Measurements from ENCODE around the gene ABT1.
A peak's percentile ranks its signal among the peaks of the same experiment; 100 is the strongest.
"Not testable (repeated sequence)": the region's sequence is repeated elsewhere in the genome, so short reads cannot be mapped to it uniquely, and the experiment has no call there.

Gene ABT1

DNA sequence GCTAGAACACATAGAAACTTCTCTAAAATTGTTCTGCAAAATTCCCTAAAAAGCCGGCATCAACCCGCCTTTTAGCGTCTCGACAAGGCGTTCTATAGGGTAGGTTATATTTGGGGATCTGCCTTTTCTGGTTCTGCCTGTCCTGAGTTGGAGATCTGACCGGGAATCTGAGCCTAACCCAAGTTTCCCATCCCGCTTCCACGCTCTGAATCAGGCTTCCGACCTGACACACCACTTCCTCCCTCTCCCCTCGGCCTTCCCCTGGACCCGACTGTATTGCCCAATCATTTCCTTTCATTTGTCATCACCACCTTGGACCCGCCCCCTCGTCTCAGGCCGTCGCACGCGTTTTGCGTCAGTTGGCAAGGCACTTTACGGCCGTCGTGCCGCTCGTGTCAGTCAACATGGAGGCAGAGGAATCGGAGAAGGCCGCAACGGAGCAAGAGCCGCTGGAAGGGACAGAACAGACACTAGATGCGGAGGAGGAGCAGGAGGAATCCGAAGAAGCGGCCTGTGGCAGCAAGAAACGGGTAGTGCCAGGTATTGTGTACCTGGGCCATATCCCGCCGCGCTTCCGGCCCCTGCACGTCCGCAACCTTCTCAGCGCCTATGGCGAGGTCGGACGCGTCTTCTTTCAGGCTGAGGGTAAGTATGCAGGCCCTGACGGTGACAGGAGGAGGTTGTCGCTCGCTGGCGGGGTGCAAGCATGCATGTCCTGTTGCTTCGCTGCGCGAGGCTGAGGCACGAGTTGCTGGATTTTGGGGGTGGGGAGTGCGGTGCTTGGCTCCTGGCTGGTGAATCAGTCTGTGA lies at the start of gene ABT1:
ABT1 (plus strand) TSS at position 375 of the 810 bp plus-strand sequence; CDS start at position 405, 30 bp downstream.
- TF ChIP-seq POLR2A (IDR thresholded peaks at IDR 0.05; ENCODE audit: low read length) = peak; percentile 93
- TF ChIP-seq GATA1 (IDR thresholded peaks at IDR 0.05; ENCODE audit: low read depth, low read length) = no peak
- DNase-seq = peak; percentile 98 to 99

GRCh38 chr6:26547363-26547762 lies 49.4 kb upstream of the ABT1 start:
- DNase-seq = not testable (repeated sequence)

DNA sequence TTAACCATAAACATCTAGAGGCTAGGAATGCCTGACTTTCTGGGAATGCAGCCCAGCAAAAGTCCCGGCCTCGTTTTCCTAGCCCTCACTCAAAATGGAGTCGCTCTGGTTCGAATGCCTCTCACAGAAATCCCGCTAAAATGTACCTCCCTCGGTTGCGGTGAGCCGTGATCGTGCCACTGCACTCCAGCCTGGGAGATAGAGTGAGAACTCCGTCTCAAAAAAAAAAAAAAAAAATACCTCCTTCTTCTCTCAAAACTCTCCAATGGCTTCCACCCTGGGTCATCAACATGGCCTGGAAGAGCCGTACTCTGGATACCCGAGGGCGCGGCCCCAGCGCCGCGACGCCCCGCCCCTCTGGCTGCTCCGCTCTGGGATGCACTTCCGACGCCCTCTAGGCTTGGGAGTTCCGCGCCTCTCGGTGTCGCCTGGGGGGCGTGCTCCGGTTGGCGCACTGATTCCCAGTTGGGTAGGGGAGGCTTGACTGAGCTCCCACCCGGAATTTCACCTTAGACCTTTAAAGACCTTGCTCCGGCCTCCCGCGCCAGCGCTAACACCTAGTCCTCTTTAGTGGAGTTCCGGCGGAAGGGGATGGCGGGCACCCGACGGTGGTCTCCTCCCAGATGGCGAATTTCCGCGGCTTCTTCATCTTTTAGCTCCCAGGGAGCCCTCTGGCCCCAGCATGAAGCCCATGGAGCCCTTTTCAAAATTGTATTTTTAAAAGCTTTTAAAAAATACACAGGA lies 46.3 kb upstream of the ABT1 start:
- no peak for TF ChIP-seq GATA1 (IDR thresholded peaks at IDR 0.05; ENCODE audit: low read depth, low read length)
- no peak for TF ChIP-seq POLR2A (IDR thresholded peaks at IDR 0.05; ENCODE audit: low read length)
- peak; percentile 55 to 67 for DNase-seq

DNA sequence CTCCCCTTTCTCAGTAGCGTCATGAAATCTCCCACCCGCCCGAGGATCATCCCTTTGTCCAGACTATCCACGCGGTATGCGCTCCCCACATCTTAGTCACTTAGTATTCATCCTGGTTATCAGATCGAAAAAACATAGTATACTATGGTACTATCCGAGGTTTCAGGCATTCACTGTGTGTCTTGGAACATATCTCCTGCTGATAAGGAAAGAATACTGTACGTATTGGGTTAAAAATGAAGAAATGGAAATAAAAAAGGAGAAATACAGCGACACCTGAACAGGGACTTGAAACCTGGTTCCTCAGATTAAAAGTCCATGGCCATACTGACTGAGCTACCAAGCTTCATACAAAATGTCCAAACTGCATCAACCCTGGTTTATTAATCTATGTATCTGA lies 44.5 kb upstream of the ABT1 start:
- DNase-seq = no peak
- no peak for TF ChIP-seq POLR2A (IDR thresholded peaks at IDR 0.05; ENCODE audit: low read length)
- no peak for TF ChIP-seq GATA1 (IDR thresholded peaks at IDR 0.05; ENCODE audit: low read depth, low read length)

DNA sequence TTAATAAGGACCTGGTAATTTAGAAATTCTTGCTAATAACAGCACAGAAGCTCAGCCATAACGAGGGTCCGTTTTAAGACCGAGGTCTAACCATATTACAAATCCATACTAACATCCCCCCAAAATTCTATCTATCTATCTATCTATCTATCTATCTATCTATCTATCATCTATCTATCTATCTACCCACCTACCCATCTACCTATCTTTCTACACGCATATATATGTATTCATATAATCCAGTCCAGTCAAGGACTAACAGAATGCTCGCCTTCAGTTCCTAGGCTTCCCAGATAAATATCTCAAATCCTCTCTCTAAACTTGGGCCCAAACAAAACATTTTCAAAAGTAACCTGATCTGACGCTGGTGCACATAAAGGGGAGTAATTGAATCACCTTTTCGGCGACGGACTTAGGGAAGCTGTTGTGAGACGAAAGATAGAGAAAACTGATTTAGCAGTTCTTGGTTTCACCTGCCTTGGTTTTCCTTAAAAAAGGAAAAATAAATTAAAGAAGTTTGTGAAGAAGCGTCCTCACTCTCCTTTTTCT lies 44.0 kb upstream of the ABT1 start:
- no peak for DNase-seq

DNA sequence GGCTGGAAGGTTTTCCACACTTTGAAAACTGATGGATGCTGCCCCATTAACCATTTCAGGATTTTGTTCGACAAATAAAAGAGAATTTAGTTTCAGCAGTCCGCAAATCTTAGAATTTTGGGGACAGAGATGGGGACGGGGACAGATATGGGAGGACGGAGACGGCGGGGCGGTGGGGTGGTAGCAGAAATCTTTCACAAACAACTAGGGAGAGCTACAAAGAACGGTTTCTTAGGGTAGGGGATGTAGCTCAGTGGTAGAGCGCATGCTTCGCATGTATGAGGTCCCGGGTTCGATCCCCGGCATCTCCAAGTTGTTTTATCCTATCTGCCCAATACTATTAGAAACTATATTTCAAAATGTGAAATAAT lies 43.5 kb upstream of the ABT1 start:
- TF ChIP-seq POLR2A (IDR thresholded peaks at IDR 0.05; ENCODE audit: low read length) (no peak), GATA1 (IDR thresholded peaks at IDR 0.05; ENCODE audit: low read depth, low read length) (no peak)
- DNase-seq = peak; percentile 86 to 92

More for the DNA sequence above, 44.0 kb upstream of the ABT1 start:
- TF ChIP-seq POLR2A (IDR thresholded peaks at IDR 0.05; ENCODE audit: low read length) = no peak
- TF ChIP-seq GATA1 (IDR thresholded peaks at IDR 0.05; ENCODE audit: low read depth, low read length) = no peak

GRCh38 chr6:26553635-26554446 lies 42.9 kb upstream of the ABT1 start:
- TF ChIP-seq POLR2A (IDR thresholded peaks at IDR 0.05; ENCODE audit: low read length) (no peak), GATA1 (IDR thresholded peaks at IDR 0.05; ENCODE audit: low read depth, low read length) (no peak)

GRCh38 chr6:26554447-26554696 lies 42.4 kb upstream of the ABT1 start:
- TF ChIP-seq POLR2A (IDR thresholded peaks at IDR 0.05; ENCODE audit: low read length) (no peak), GATA1 (IDR thresholded peaks at IDR 0.05; ENCODE audit: low read depth, low read length) (no peak)
- no peak for DNase-seq

More at GRCh38 chr6:26553635-26554446, 42.9 kb upstream of the ABT1 start:
- peak; percentile 90 to 94 for DNase-seq

- TF ChIP-seq POLR2A (IDR thresholded peaks at IDR 0.05; ENCODE audit: low read length) (peak; percentile 15), GATA1 (IDR thresholded peaks at IDR 0.05; ENCODE audit: low read depth, low read length) (no peak)
- peak; percentile 80 to 85 for DNase-seq
These were observed 41.9 kb upstream of the ABT1 start for GRCh38 chr6:26554697-26555504.

DNA sequence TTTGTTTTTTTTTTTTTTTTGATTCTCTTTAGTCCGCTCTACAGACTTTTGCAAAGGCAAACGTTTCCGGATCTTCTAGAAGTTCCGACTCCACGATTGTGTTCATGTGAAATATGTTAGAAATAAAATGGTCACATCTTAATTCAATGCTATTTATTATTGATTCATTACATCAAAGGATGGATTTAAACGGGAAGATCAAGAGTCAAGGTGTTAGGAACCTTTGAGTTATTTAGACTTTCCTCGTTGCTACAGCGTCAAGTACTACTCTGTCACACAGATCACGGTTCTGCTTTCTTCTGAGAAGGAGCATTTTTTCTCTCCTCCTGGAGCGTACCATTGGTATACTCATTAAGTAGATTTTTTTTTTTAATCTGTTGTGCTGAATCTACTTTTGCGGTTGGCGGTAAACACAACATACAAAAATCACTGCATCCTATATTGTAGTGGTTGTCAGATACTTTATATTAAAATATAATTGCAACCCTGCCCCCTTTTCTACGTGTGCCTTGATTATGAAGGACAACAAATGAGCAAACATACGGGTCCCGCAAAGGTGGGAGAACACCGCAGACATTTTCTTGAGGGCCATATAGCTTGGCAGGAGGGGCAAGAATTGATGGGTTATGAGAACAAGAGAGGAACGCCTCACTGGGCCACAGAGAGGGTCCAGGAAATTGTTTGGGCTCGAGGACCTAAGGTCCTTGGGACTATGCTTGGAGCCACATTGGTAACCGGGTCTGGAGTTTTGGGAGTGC lies 41.1 kb upstream of the ABT1 start:
- DNase-seq = peak; percentile 41 to 58
- TF ChIP-seq POLR2A (IDR thresholded peaks at IDR 0.05; ENCODE audit: low read length) = no peak
- no peak for TF ChIP-seq GATA1 (IDR thresholded peaks at IDR 0.05; ENCODE audit: low read depth, low read length)

DNA sequence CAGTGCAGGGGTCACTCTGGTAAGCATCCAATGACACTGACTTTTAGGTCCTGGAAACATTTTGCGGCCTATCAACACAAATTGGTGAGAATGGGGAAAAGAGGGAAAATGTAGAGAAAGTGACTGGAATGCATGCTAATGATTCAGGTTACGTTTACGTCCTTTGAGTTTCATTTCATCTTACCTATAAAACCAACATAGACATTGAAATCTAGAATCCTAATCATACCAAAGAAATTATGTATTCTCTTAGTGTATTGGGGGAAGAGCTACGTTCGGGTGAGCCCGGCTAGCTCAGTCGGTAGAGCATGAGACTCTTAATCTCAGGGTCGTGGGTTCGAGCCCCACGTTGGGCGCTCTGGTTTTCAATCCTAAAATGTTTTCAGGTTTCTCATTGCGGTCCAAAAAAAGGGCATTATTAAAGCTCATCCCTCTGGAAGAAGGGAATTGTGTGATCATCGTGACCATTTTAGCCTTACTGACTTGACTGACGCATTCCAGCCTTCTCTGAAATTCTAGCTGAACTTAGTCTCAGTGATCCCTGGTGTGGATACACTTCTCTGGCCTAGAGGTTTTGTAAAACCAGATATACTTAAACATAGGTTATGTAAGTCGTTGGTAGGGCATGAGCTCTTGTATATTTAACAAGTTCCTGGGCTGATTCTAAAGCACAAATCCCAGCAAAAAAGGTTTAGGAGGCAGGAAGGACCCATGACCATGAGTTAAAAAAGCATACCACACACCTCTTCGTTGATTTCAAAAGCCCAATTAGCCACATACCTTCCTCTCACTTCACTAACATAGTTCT lies 40.3 kb upstream of the ABT1 start:
- TF ChIP-seq POLR2A (IDR thresholded peaks at IDR 0.05; ENCODE audit: low read length) = no peak
- TF ChIP-seq GATA1 (IDR thresholded peaks at IDR 0.05; ENCODE audit: low read depth, low read length) = no peak
- peak; percentile 81 to 85 for DNase-seq

Data from erythroblast (primary cell).